ENCODE results near the gene ZNF780B.

ZNF780B gene

DNA sequence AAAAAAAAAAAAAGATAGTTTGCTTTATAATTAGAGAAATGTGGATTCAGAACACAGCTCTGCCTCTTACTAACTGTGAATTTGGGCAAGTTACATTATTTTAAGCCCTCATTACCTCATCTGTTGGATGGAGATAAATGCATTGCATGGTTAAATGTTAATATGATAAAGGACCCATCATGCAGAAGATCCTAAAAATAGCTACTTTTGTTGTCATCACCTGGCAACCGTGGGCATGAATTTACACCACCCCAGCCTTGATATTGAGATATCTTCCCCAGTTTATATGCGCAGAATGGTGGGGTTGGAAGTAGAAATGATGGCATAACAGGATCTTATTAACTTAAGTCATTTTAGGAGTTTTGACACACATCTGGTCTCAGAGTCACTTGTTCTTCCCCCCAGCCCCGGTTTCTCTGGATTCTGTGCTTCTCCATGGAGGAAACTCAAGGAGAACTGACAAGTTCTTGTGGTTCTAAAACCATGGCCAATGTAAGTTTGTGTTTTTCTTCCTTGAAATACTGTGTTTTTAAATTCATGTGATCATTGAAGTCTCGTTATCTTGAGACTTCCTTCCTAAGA, 50.2 kb downstream of the ZNF780B start:
- Mint-ChIP-seq H3K36me3 (peaks cover 49% of the 10 kb centered on the region), H3K4me1 (no peaks in the 10 kb centered on the region), H3K4me3 (no peak overlapping the region), H3K9me3 (peaks cover 5% of the 10 kb centered on the region), H3K27ac (no peak overlapping the region), H3K27me3 (no peaks in the 10 kb centered on the region)
- ATAC-seq = no peak

DNA sequence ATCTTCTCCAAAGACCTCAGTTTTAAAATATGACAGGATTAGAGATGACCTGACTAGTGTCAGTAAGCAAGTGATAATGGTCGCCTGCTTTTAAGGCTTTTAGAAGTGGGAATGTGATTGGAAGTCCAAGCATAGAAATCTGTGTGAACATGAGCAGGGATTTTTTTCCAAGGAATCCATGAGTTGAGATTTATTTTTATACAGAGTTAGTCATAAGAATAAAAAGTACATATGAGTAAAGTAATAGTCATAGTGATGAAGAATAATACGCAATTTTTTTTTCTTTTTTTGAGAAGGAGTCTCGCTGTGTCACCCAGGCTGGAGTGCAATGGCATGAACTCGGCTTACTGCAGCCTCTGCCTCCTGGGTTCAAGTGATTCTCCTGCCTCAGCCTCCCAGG, 57.5 kb downstream of the ZNF780B start:
- ATAC-seq = no peak
- Mint-ChIP-seq H3K4me3 (no peak overlapping the region), H3K9me3 (no peaks in the 10 kb centered on the region), H3K36me3 (peaks cover 13% of the 10 kb centered on the region), H3K4me1 (peaks cover 16% of the 10 kb centered on the region), H3K27me3 (no peaks in the 10 kb centered on the region), H3K27ac (no peak overlapping the region)

DNA sequence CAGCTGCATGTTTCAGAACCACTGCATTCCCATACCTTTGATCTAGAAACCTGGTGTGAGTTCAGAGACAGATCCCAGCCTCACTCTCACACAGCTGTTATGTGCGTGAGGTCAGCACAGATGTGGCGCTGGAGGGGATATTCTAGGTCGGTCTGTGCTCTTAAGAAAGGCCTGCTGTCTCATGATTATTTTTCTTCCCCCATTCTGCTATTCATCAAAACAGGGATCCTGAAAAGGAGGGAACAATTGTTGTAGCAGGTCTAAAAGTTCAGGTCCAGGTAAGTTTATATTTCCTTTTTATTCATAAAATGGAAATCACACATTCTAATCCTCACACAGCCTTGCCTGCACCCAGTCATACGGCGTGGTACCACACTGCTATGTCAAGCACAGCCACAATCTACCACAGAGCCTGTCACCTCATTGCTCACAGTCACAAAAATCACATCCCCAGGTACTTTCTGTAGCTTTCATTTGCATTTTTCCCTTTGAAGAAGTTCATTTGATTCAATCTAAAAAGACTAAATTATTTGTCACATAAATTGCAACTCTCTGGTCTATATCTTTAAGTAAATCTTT, 58.3 kb downstream of the ZNF780B start:
- Mint-ChIP-seq H3K9me3 (peaks cover 3% of the 10 kb centered on the region), H3K27ac (peak overlapping the region; percentile 94), H3K27me3 (no peaks in the 10 kb centered on the region), H3K4me1 (peaks cover 19% of the 10 kb centered on the region), H3K36me3 (peaks cover 21% of the 10 kb centered on the region), H3K4me3 (peak overlapping the region; percentile 94)
- ATAC-seq = no peak

DNA sequence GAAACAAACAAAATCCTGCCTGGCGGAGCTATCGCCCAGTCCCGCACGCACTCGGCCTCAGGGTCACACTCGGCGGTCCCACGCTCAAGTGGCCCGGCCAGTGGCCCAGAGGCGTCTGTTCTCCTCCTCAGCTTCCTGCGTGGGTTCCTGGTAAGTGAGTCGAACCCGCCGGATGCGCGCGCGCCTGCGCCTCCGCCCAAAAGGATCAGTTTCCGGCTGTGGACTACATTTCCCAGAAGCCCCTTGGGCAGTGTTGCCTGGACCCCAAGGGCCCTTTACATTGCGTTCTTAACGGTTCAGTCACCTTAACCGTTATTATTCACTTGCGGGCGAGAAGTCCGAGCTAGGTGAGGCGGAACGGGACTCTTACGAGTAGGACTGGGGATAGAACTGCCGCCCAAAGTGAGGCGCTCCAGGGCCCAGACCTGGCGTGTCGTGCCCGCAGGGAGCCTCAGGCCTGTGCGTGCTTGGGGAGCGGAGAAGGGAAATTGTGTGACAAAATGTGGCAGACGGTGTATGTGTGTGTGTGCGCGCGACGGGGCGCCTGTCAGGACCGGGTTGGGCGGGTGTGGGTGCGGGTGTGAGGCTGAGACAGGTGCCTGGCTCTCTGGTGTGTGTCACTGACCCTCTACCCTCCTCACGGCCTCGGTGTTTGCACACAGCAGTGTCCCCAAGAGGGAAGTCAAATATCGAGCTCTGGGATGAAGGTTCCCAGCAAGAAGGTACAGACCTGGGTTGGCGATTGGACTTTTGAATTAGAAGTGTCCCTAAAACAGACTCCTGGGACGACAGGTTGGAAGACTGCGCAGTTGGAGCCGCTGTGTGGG, 59.0 kb downstream of the ZNF780B start, which contains the start of gene ZNF546:
ZNF546 (plus strand) TSS at position 250 of the 827 bp plus-strand sequence. CDS start 1,267 bp downstream, outside the sequence.
- H3K9me3 Mint-ChIP-seq = peaks cover 3% of the 10 kb centered on the region
- H3K36me3 Mint-ChIP-seq = peaks cover 28% of the 10 kb centered on the region
- no peaks in the 10 kb centered on the region for H3K27me3 Mint-ChIP-seq
- H3K4me1 Mint-ChIP-seq = peaks cover 26% of the 10 kb centered on the region
- peak within 1 kb of the TSS; percentile 94 for H3K4me3 Mint-ChIP-seq
- H3K27ac Mint-ChIP-seq = peak within 1 kb of the TSS; percentile 94
- ATAC-seq = peak; percentile 97

DNA sequence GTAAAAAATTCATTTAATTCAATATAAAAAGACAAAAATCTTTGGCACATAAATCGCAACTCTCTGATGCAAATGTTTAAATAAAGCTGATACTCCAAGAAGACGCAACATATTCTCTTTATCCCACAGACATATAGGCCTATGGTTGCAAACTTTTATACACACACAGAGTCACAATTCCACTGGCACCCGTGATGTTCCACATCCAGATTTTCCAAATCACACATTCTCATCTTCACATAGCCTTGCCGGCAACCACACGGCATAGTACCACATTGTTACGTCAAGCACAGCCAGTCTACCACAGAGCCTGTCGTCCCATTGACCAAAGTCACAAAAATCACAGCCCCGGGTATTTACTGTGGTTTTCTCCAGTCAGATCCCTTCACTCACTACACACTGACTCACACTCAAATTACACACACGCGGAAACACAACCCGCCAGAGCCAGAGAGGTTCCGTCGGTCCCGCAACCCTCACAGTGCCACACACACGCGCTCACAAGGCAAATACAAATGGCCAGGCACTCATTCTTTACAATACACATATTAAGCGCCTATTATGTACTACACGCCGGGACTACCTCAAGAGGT, 59.7 kb downstream of the ZNF780B start:
- peak; percentile 61 for ATAC-seq

DNA sequence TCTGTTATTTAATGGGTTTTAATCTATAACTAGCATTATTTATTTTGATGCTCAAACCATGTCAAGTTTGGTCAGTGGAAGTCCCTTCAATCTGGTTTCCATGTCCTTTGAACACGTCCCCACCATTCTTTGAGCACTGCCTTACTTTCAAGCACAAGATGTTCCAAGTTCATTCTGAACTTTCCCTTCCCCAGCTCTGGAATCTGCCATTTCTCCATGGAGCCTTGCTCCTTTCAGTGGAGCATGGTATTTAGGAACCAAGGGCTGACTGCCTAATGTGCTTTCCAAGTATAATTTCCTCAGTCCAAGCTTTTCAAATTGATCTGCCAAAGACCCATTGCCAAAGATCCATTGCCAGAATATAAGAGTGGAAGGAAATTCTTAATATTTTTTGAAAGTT, 60.2 kb downstream of the ZNF780B start:
- peak overlapping the region; percentile 41 for H3K4me3 Mint-ChIP-seq
- ATAC-seq = no peak
- peaks cover 30% of the 10 kb centered on the region for H3K36me3 Mint-ChIP-seq
- peaks cover 3% of the 10 kb centered on the region for H3K9me3 Mint-ChIP-seq
- H3K27ac Mint-ChIP-seq = peak overlapping the region; percentile 94
- peaks cover 33% of the 10 kb centered on the region for H3K4me1 Mint-ChIP-seq
- no peaks in the 10 kb centered on the region for H3K27me3 Mint-ChIP-seq

More for the DNA sequence above, 59.7 kb downstream of the ZNF780B start:
- Mint-ChIP-seq H3K36me3 (peaks cover 30% of the 10 kb centered on the region), H3K4me1 (peaks cover 27% of the 10 kb centered on the region), H3K27me3 (no peaks in the 10 kb centered on the region), H3K4me3 (peak overlapping the region; percentile 94), H3K27ac (peak overlapping the region; percentile 94), H3K9me3 (peaks cover 3% of the 10 kb centered on the region)

DNA sequence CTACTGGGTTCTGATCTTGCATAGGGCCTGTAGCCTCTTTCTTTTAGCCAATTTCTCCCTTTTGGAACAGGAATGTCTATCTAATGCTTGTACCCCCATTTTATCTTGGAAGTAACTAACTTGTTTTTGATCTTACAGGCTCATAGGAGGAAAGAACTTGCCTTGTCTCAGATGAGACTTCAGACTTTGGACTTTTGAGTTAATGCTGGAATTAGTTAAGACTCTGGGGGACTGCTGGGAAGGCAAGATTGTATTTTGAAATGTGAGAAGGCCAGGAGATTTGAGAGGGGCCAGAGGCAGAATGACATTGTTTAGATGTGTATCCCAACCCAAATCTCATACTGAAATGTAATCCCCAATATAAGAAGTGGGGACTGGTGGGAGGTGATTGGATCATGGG, 61.7 kb downstream of the ZNF780B start:
- no peak for ATAC-seq
- peaks cover 45% of the 10 kb centered on the region for H3K4me1 Mint-ChIP-seq
- H3K27me3 Mint-ChIP-seq = no peaks in the 10 kb centered on the region
- no peak overlapping the region for H3K27ac Mint-ChIP-seq
- peaks cover 3% of the 10 kb centered on the region for H3K9me3 Mint-ChIP-seq
- peaks cover 38% of the 10 kb centered on the region for H3K36me3 Mint-ChIP-seq
- H3K4me3 Mint-ChIP-seq = no peak overlapping the region

DNA sequence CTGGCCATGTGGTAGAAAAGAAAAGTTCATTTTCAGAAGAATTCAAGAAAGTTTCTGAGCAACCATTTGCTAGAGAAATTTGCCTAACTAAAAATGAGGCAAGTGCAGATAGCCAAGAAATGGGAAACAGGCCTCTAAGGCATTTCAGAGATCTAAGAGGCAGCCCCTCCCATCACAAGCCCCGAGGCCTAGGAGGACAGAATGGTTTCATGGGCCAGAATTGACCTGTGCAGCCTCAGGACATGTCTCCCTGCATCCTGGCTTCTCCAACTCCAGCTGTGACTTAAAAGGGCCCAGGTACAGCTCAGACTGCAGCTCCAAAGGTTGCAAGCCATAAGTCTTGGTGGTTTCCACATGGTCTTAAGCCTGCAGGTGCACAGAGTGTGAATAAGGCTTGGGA, 62.4 kb downstream of the ZNF780B start:
- ATAC-seq = no peak
- Mint-ChIP-seq H3K27ac (no peak overlapping the region), H3K9me3 (peaks cover 3% of the 10 kb centered on the region), H3K4me3 (no peak overlapping the region), H3K4me1 (peaks cover 45% of the 10 kb centered on the region), H3K27me3 (no peaks in the 10 kb centered on the region), H3K36me3 (peaks cover 38% of the 10 kb centered on the region)

DNA sequence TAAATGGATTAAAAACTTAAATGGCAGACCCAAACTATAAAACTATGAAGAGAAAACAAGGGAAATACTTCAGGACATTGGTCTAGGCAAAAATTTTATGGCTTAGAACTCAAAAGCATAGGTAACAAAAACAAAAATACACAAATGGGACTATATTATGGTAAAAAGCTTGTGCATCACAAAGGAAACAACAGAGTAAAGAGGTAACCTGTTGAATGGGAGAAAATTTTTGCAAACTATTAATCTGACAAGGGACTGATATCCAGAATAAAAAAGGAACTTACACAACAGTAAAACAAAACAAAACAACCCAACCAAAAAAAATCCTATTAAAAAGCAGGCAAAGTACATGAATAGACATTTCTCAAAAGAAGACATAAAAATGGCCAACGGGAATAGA, 68.4 kb downstream of the ZNF780B start:
- Mint-ChIP-seq H3K27ac (no peak overlapping the region), H3K27me3 (no peaks in the 10 kb centered on the region), H3K9me3 (peaks cover 23% of the 10 kb centered on the region), H3K4me3 (no peak overlapping the region), H3K36me3 (peaks cover 72% of the 10 kb centered on the region), H3K4me1 (peaks cover 31% of the 10 kb centered on the region)
- ATAC-seq = no peak

DNA sequence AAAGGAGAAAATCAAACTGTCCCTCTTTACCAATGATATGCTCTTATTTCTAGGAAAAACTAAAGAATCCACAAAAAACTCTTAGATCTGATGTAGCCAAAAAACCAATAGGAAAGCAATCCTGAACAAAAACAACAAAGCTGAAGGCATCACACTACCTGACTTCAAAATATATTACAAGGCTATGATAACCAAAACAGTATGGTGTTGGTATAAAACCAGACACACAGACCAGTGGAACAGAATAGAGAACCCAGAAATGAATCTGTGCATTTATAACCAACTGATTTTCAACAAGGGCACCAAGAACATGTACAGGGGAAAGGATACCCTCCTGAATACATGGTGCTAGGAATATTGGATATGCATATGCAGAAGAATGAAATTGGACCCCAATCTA, 68.9 kb downstream of the ZNF780B start:
- no peak for ATAC-seq
- H3K36me3 Mint-ChIP-seq = peaks cover 72% of the 10 kb centered on the region

DNA sequence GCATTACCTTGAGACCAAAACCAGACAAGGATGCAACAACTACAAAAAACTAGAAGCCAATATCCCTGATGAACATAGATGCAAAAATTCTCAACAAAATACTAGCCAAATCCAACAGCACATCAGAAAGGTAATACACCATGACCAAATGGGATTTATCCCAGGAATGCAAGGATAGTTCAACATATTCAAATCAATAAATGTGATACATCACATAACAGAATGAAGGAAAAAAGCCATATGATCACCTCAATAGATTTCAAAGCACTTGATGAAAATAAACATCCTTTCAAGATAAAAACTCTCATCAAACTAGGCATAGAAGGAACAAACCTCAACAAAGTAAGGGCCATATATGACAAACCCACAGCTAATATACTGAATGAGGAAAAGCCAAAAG, 69.4 kb downstream of the ZNF780B start:
- H3K9me3 Mint-ChIP-seq = peaks cover 23% of the 10 kb centered on the region
- H3K4me1 Mint-ChIP-seq = peaks cover 25% of the 10 kb centered on the region
- no peak overlapping the region for H3K27ac Mint-ChIP-seq
- peaks cover 69% of the 10 kb centered on the region for H3K36me3 Mint-ChIP-seq
- no peak overlapping the region for H3K4me3 Mint-ChIP-seq
- no peaks in the 10 kb centered on the region for H3K27me3 Mint-ChIP-seq
- no peak for ATAC-seq

More for the DNA sequence above, 68.9 kb downstream of the ZNF780B start:
- H3K27me3 Mint-ChIP-seq = no peaks in the 10 kb centered on the region
- H3K4me1 Mint-ChIP-seq = peaks cover 27% of the 10 kb centered on the region
- H3K9me3 Mint-ChIP-seq = peaks cover 23% of the 10 kb centered on the region
- no peak overlapping the region for H3K4me3 Mint-ChIP-seq
- no peak overlapping the region for H3K27ac Mint-ChIP-seq

DNA sequence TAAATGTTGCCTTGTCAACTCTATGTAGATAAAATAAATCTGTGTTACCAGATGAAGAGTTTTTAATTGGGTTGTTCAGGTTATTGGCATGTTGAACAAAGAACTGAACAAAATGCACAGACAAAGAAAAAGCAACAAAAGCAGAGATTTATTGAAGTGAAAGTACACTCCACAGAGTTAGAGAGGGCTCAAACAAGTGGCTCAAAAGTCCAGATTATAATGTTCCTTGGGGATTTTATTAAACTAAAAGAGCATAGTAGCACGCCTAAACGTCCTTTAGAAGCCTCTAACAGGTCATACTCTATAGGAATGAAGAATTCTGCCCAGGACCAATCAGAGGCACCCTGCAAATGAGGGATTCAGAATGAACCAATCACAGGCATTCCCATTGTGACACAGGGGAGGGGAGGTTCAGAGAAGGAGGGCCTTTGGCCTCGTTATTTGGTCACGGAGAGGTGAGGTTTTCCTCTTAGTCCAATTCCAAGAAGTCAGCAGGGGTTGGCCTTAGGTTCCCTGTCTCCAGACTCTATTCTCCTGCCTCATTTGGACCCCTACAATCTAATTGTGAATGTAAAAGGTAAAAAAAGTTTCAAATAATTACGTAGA, 72.2 kb downstream of the ZNF780B start:
- peaks cover 23% of the 10 kb centered on the region for H3K9me3 Mint-ChIP-seq
- peaks cover 7% of the 10 kb centered on the region for H3K4me1 Mint-ChIP-seq
- no peak for ATAC-seq
- peaks cover 84% of the 10 kb centered on the region for H3K36me3 Mint-ChIP-seq
- H3K27me3 Mint-ChIP-seq = no peaks in the 10 kb centered on the region
- H3K4me3 Mint-ChIP-seq = no peak overlapping the region
- H3K27ac Mint-ChIP-seq = no peak overlapping the region

DNA sequence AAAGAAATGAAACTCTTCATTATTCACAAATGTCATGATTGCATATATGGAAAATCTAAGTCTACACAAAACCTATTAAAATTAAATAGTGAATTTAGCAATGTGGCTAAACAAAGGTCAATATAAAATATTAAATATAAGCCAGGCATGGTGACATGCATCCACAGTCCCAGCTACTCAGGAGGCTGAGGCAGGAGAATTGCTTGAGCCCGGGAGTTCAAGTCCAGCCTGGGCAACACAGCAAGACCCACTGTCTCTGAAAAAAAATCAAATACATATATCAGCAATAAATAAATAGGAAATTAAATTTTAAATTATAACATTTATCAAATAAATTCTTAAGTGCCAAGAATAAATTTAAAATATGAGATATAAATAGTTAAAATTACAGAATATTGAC, 73.1 kb downstream of the ZNF780B start:
- H3K4me1 Mint-ChIP-seq = peaks cover 7% of the 10 kb centered on the region
- H3K9me3 Mint-ChIP-seq = peaks cover 23% of the 10 kb centered on the region
- no peaks in the 10 kb centered on the region for H3K27me3 Mint-ChIP-seq
- H3K36me3 Mint-ChIP-seq = peaks cover 90% of the 10 kb centered on the region
- ATAC-seq = no peak
- no peak overlapping the region for H3K27ac Mint-ChIP-seq
- no peak overlapping the region for H3K4me3 Mint-ChIP-seq

Measured in stimulated activated memory B cell treated with anti-CD40 and anti-IgM and Interleukin-4, amounts not matched to agents 10 μg/mL and 1 μg/mL and 100 μg/mL, for 72 hours (primary cell).